ENCODE measurements around the gene FBXW5. TPM values are rescaled to one million over a fixed set of nuclear protein-coding genes. Genes with fewer than 3 reads are reported as not detected.

Gene FBXW5
- total and polyA plus RNA-seq, 8 donors, result 56.2 to 117 (median 64.1) TPM

DNA sequence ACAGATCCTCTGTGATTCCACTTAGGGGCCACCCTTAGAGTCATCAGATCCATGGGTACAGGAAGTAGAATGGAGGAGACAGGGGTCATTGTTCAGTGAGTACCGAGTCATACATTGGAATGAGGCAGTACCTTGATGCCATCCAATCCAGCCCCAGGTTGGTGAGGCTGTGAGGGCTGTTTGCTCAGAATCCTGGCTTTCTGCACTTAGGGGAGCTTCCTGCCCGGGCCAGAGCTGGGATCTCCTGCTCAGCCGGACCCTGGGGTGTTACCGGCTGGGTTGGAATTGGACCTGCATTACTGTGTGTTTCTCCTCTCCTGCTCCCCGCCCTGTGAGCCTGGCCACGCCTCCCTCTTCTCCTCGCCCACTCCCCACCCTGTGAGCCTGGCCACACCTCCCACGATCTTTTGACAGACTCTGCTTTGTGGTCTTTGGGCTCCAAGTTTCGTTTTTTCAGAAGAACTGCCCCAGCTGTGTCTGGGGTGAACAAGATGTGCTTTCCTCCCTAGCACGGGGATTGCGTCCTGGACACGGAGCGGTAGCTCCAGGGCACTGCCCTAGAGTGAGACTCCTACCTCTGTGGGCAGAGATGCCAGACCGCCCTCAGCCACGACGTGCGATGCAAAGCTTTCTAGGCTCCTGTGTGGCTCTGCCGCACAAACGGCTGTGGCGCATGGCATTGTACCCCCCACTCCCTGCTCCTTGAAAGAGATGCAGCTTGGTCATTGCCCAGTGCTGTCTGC is 42.9 kb downstream of the FBXW5 start:
- Histone ChIP-seq H3K27me3 (no peaks in the 10 kb centered on the region), H3K9me3 (no peaks in the 10 kb centered on the region), H3K4me3 (peak overlapping the region in 1 of 4 donors; percentile 7), H3K4me1 (peaks cover 16 to 36% (median 24%) of the 10 kb centered on the region in 3 donors), H3K27ac (peak overlapping the region; percentile 67 to 94 (median 82)), H3K36me3 (no peaks in the 10 kb centered on the region)
- no peak for TF ChIP-seq CTCF (IDR thresholded peaks at IDR 0.05)
- peak in 2 of 6 donors; percentile 58 to 66 for DNase-seq
- no peak for FAIRE-seq
- peak; percentile 15 to 52 (median 40) for ATAC-seq
- WGBS, 2 donors, result 57 to 58% methylated on average over 19 to 20 of the region's 20 CpGs
- intact Hi-C loops (cut with DNase I), result no loop called here

GRCh38 chr9:136900988-136901515 is 43.5 kb downstream of the FBXW5 start:
- Histone ChIP-seq H3K36me3 (no peaks in the 10 kb centered on the region), H3K4me1 (peaks cover 16 to 36% (median 24%) of the 10 kb centered on the region in 3 donors), H3K9me3 (no peaks in the 10 kb centered on the region), H3K27me3 (no peaks in the 10 kb centered on the region), H3K4me3 (no peak overlapping the region), H3K27ac (peak overlapping the region; percentile 67 to 94 (median 82))
- no peak for FAIRE-seq
- 67 to 77% methylated on average over 13 of the region's 13 CpGs for WGBS, 2 donors
- peak in 3 of 4 donors; percentile 6 to 35 (median 9) for ATAC-seq
- intact Hi-C loops (cut with DNase I), result no loop called here
- peak in 2 of 6 donors; percentile 39 to 55 for DNase-seq
- no peak for TF ChIP-seq CTCF (IDR thresholded peaks at IDR 0.05)

- no peaks in the 10 kb centered on the region for H3K36me3 ChIP-seq
- H3K9me3 ChIP-seq, result no peaks in the 10 kb centered on the region
- peaks cover 16 to 36% (median 24%) of the 10 kb centered on the region in 3 donors for H3K4me1 ChIP-seq
- 84% methylated on average over 10 of the region's 10 CpGs for WGBS, 2 donors
- ATAC-seq, result no peak
- TF ChIP-seq CTCF (IDR thresholded peaks at IDR 0.05), result no peak
- intact Hi-C loops (cut with DNase I), result no loop called here
- H3K27ac ChIP-seq, result peak overlapping the region; percentile 10 to 94 (median 82)
- no peak overlapping the region for H3K4me3 ChIP-seq
- FAIRE-seq, result no peak
- H3K27me3 ChIP-seq, result no peaks in the 10 kb centered on the region
- DNase-seq, result peak in 1 of 6 donors; percentile 35
Measured at GRCh38 chr9:136900556-136900955, 44.0 kb downstream of the FBXW5 start.

DNA sequence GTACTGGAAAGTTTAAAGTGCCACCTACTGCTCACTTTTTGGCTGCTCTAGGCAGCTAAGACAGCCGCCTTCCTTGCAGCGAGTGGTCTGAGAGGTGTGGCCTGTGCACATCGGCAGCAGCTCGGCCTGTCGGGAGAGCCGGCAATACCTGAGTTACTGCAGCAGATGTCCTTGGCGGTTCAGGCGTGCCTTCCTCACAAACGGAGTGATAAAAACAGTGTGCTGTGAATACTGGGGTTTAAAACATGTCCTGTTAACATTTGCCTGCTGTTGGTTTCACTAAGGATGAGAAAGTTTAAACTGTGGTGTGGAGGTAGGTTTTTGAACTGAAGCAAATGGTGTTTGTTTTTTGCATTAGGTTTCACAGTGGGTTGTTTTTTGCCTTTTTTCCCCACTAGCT is 45.3 kb downstream of the FBXW5 start:
- peak overlapping the region in 1 of 4 donors; percentile 20 for H3K27ac ChIP-seq
- no peak for TF ChIP-seq CTCF (IDR thresholded peaks at IDR 0.05)
- FAIRE-seq (no peak), ATAC-seq (no peak), DNase-seq (peak in 1 of 6 donors; percentile 32)
- 35 to 61% methylated on average over 9 of the region's 9 CpGs for WGBS, 2 donors
- intact Hi-C loops (cut with DNase I), result no loop called here
- no peaks in the 10 kb centered on the region for H3K9me3 ChIP-seq
- H3K4me1 ChIP-seq, result peaks cover 16 to 36% (median 24%) of the 10 kb centered on the region in 3 donors
- H3K27me3 ChIP-seq, result no peaks in the 10 kb centered on the region
- no peak overlapping the region for H3K4me3 ChIP-seq
- H3K36me3 ChIP-seq, result no peaks in the 10 kb centered on the region
